ENCODE measurements around the gene RGS2.
A peak's percentile ranks its signal among the peaks of the same experiment; 100 is the strongest.

RGS2 gene

DNA sequence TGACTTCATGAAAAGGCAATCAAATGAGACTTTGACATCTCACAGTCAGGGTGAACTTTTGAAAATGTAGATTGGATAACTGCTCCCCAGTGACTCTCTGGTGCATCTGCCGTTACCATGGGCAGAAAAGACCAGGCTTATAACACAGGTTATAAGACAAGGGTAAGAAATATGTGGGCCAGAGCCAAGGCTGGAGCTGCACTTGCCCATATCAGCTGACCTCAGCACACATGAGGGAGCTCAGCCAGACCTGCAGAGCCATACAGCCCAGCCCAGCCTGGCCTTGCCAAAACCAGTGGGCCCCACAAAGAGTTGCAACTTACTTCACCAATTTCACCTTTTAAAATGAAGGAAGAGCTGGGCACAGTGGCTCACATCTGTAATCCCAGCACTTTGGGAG, 11.7 kb upstream of the RGS2 start:
- no peak for DNase-seq

DNA sequence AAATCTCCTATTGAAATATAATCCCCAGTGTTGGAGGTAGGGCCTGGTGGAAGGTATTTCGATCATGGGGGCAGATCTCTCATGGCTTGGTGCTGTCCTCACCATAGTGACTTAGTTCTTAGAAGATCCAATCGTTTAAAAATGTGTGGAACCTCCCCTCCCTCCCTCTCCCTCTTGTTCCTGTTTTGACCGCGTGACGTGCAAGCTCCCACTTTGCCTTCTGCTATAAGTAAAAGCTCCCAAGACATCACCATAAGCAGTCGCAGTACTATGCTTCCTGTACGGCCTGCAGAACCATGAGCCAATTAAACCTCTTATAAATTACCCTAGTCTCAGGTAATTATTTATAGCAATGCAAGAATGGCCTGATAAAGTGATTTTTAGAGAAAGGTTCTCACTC, 10.9 kb upstream of the RGS2 start:
- DNase-seq: no peak

DNA sequence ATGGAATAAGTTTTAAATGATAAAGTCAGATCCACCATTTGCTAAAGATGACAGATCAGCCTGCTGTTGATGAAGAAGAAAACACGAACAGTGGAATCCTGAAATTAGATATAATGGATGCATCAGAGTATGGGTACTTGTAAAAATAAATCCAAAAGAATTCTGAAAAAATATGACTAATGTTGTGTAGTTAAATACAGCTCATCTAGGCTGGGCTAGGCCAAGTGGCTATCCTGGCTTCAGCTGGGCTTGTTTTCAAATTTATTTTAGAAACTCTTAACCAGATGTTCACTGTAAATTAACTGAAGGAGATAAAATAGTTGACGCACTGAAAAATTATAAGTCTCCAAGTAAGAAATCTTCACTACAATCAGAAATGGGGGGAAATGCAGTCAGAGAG, 7.4 kb upstream of the RGS2 start:
- no peak for DNase-seq

DNA sequence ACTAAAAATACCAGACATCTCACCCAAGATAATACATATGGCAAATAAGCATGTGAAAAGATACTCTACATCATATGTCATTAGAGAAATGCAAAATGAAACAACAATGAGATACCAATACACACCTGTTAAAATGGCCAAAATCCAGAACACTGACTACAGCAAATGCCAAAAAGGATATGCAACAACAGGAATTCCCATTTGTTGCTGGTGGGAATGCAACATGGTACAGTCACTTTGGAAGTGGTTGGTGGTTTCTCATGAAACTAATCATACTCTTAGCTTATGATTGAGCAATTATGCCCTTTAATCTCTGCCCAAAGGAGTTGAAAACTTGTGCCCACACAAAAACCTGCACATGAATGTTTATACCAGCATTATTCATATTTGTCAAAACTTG, 6.4 kb upstream of the RGS2 start:
- DNase-seq: no peak

DNA sequence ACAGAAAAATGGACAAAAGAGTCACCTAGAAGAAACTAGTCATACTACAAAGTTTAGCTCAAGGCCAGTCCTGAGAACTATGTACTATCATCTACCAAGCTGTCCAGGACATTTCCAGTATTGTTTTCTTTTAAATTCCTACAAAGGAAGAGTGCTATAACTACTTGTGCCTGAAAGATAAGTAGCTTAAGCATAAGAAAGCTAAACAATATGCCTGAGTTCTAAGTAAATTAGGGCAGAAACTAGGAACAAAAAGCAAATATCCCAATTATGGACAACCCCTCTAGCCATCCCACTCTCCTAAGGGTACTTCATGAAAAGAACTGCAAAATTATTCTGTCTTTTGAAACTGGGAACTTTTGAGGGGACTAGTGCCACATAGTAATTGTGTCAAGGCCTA, 5.3 kb upstream of the RGS2 start:
- no peak for DNase-seq

DNA sequence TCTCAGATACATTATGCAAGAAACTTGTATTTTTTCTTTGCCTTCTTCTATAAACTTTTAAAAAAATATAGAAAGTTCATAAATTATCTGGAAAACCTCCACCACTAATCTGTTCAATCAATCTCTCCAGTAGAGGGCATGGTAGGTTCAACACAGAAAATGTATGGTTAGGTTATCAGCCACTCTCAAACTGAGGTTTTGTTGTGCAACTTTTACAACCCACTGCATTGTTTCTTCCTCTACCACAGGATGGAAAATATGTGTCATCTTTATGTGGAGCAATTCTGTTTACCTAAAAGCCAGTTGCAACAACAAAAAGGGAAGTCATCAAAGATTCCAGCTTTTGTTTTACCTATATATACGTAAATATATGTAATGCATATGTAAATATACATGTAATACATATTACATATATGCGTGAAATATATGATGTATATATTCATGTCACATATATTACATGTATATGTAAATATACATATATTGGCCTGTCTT, 3.0 kb upstream of the RGS2 start:
- peak; percentile 78 for DNase-seq

DNA sequence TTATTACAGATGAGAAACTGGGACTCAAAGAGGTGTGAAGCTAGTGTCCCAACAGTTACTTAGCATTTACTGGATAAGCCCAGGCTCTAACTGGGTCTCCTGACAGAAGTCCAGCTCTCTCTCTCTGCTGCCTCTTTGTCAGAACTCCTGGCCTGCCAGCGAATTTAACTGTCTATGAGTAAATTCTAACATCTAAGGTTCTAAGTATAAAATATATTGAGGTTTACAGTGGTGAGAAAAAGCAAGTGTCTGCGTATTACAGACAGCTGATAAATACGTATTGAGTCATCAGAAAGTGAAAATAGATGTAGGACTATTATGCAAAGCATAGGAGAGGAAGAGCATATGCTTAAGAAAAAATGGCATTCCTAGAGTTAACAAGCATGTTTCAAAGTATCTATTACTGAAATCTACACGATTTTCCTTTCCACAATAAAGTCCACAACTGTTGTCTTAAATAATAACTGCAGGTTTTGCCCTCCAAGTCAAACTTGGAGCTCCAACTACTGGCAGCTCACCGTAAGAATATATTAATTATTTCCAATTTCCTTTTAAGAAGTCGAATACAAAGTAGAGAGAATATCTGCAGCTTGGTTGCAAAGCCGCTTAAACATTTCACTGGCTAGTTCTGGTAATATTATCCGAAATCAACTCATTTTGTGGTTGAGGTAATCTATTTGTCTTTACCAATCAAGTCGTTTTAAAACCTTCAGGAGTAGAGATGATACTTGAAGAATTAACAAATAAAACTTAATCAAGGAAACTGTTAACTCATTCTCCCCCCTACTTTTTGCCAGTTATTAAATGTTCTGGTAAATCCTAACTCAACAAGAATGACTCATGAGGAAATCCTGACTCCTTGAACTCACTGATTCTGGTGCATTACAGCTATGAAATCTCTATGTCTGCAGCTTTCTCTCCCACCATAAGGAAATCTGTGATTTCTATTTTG, 1.4 kb upstream of the RGS2 start:
- peak; percentile 20 for DNase-seq

DNA sequence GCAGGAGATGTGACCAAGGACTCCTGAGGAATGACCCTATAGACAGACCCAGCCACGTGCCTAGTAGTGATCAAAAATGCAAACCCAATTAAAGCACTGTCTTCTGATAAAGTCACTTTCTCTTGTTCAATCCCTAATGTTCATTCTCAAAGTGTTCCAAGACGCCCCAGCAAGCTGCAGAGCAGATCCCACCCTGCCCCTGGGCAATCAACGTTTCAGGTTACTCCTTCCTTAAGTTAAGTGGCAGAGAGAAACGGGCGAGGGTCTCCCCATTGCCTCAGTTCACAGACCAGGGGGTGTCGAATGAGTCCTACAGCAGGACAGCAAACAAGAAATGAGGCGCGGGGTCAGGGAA, 699 bp upstream of the RGS2 start:
- DNase-seq: peak; percentile 68

DNA sequence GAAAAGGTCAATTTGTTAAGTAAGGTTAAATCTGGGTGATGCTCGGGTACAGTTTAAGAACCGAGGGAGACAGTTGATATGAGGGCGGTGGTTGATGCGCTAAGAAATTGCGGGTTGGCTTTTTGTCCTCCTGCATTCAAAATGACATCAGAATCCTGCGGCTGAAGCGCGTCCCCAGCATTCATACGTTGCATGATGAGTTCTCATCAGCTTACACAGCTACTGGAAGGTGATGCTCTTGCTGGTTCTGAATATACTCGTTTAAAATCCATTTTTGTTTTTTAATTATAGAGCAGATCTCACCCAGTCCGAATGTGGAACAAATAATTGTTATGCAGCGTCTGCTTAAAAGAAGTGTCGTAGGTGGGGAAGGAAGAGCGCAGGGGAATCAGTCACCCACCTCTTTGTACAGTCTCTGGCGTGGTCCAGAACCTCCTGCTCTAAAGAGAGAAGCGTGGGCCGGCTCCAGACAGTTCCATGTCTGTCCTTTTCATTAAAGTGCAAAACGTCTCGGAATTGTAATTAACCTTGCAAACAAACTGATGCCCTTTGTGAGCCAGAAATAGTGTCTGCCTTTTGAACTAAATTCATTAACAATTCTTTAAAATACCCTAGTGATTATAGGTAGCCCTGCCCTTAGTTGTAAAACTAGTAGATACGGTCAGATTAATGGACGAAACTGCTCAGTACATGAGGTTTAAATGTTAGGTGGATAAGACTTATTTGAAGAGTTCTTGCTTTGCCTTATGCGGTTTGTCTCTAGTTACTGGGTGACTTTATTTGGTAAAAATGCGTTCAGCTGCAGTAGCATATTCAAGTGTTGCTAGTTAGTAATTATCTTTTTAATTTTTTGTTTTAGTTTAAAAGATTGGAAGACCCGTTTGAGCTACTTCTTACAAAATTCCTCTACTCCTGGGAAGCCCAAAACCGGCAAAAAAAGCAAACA, 741 bp downstream of the RGS2 start:
- peak; percentile 76 for DNase-seq

DNA sequence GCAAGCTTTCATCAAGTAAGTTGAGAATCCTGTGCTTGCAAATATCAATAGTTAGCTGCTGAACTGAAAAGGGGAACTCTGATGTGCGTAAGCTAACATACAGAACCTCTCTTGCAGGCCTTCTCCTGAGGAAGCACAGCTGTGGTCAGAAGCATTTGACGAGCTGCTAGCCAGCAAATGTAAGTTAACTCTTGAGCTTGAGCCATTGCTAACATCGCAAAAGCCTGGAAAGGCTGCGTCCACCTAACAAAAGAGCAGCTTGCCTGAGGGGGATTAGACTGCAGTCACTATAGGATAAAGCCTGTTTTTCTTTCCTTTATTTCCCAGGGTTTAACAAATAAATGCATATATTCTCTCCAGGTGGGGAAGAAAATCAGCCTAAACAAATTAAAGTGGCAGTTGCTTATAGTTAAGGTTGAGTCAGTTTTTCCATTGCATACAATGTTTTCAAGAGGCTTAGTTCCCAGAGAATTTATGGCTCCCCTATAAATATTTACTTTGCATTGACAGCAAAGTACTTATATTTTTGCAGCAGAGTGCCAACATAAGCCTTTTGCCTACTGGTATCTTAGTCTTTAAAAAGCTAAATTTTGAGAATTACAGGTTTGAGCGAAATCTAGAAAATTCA, 1.5 kb downstream of the RGS2 start:
- peak; percentile 66 for DNase-seq

DNA sequence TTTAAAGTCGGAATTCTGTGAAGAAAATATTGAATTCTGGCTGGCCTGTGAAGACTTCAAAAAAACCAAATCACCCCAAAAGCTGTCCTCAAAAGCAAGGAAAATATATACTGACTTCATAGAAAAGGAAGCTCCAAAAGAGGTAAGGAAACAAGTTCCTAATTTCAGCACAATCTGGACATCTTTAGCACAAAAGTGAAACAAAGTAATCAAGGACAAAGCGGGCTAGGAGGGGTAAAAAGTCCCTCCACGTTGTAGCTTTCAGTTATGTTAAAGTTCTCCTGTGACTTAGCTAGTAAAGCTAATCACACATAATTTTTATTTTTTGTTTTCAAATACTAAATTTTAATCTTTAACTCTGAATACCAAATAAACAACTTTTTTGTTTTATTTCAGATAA, 2.2 kb downstream of the RGS2 start:
- DNase-seq: no peak

DNA sequence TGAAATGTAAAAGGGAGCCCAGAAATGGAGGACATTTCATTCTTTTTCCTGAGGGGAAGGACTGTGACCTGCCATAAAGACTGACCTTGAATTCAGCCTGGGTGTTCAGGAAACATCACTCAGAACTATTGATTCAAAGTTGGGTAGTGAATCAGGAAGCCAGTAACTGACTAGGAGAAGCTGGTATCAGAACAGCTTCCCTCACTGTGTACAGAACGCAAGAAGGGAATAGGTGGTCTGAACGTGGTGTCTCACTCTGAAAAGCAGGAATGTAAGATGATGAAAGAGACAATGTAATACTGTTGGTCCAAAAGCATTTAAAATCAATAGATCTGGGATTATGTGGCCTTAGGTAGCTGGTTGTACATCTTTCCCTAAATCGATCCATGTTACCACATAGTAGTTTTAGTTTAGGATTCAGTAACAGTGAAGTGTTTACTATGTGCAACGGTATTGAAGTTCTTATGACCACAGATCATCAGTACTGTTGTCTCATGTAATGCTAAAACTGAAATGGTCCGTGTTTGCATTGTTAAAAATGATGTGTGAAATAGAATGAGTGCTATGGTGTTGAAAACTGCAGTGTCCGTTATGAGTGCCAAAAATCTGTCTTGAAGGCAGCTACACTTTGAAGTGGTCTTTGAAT, 2.9 kb downstream of the RGS2 start:
- DNase-seq: no peak

DNA sequence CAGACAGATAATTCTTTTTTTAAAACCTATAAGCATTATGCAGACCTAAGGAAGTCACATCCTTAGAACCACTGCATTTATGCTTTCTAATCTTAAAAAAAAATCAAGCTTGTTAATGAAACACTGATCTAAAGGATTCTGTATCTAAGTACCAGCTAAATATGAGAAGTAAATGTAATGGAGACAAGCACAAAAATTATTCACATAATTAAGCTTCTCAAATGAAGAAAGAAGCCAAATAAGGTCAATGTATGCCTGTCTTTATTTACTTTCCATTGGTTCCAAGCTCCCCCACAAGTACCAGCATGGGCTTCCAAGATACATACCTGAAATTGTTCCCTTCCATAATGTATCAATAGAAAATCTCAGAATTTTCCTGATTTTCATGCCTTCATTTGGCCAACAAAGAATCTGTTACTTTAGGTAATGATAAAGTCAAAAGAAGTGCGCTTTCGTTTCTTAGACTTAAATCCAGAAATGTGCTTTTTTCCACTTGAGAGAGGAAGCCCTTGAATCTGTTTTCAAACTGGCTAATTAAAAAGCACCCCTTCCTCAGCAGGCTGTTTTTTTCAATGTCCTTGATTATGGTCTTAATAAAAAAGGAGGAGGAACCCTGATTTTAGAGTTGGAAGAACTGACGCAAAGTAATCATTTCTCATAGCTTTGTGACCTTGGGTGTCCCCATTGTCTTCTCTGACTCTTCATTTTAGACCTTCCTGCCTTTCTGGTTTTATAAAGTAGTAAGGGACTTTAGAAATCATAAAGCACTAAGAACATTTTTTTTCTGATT, 3.8 kb downstream of the RGS2 start:
- no peak for DNase-seq

DNA sequence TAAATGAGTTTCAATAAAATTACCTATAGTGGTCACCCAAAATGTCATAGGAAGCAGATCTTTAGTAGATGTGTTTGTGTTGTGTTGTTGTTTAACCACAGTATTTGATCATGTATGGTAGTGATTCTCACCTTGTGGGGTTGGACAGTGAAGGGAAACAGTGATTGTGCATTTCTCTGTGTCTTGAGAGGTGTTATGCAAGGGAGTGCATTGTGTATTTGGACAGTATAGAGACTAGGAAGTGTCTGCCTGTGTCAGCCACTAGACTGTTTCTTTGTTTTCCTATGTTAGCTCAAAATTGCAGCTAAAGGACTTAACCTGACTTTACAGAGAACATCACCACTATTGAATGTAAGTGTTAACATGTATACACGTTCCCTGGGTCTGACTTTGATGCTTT, 6.0 kb downstream of the RGS2 start:
- DNase-seq: no peak

DNA sequence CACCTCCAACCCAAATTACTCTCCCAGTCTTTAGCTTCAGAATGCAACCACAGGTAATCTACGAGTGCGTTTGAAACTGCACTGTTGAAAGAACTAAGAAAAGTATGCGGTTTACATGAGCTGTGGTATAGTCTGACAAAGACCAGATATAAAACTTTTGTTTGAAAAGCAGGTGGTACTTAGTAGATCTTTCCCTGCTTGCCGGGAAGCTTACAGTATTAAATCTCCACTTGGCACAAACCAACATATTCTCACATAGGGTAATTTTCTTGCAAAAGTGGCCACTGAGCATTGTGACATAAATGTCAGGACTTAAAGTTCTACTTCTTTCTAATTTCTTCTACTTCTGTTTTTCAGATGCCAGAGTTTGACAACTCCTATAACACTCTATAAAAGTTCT, 8.4 kb downstream of the RGS2 start:
- DNase-seq: no peak

DNA sequence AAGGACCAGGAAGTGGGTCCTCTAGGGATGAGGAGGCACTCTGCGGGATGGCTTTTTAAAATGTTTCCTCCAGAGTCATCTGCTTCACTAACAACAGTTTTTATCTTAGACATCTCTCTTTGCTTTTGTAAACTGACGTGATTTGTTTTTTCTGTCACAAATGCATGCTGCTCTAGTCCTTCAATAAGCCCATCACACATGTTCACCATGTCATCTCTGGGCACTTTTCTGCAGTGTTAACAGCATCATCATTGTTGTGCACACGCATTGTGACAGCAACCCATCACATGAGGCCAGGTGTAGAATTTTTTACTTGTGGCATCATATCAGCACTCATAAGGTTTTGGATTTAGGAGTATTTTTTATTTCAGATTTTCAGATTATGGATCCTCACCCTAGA, 12.5 kb downstream of the RGS2 start:
- no peak for DNase-seq

DNA sequence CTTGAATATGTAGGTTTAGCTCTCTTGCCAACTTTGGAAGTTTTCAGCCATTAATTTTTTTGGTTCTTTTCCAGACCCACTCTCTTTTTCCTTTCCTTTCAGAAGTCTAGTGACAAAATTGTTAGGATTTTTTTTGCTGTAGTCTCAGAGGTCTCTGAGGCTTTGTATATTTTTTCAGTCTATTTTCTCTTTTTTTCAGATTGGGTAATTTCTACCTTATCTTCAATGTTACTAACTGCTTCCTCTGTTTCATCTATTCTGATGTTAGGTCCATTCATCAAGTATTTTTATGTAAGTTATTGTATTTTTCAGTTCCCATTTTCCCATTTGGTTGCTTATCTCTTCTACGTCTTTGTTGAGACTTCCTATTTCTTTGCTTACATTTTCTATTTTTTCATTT, 15.7 kb downstream of the RGS2 start:
- DNase-seq: no peak

DNA sequence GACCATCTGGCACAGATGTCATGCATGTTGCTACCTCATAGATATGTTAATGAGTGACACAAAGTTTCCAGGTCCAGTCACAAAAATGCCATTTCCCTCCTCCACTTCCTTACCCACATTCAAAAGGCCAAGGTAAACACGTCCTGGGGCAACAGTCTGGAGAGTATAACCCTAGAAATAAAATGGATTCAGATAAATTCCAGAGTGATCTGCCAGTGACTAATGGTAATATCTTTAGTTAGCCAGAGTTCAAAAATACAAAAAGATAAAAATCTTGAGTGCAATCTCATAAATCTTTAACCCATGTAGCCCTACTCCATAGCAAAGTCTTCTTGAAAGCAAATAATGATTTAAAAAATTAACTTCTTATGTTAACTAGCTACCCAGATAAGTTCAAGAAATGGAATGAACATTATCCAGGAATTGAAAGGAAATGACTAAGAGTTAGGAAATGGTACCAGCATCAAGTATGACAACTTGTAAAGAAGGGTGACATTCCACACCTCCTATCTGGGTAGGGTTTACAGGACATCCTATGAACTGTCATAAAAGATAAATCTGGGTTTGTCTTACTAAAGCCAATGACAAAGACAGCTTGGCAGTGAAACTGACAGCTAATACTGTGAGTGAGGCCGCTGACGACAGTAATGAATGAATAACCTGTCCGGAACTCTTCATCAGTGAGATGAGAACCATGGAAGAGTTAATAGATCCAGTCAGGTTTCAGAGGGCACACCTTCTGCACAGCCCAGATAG, 18.1 kb downstream of the RGS2 start:
- DNase-seq: no peak

DNA sequence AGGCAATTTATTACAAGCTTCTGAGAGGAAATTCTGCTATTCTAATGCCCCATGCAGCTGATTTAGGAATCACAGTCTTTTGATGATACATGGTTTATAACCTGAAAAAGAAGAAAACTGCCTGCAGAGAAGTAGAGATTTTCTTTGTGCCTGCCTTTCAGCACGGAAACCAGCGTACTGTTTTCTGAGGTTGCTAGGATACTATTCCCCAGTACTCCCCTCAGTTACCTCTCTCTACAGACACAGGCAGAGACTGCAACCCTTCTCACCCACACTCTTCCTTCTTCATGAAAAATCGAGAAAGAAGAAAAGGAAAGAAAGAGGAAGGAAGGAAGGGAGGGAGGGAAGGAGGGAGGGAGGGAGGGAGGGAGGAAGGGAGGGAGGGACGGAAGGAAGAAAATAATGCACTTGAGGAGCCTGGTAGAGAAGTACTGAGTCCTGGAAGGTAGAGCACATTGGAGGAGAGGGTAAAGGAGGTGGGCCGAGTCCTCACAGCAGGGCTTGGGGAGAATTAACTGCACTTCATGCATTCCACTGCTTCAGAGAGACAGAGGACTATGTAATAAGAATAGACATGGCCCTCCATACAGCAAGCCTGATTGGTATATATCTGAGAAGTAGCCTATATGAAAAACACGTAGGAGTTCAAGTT, 21.9 kb downstream of the RGS2 start:
- DNase-seq: no peak

DNA sequence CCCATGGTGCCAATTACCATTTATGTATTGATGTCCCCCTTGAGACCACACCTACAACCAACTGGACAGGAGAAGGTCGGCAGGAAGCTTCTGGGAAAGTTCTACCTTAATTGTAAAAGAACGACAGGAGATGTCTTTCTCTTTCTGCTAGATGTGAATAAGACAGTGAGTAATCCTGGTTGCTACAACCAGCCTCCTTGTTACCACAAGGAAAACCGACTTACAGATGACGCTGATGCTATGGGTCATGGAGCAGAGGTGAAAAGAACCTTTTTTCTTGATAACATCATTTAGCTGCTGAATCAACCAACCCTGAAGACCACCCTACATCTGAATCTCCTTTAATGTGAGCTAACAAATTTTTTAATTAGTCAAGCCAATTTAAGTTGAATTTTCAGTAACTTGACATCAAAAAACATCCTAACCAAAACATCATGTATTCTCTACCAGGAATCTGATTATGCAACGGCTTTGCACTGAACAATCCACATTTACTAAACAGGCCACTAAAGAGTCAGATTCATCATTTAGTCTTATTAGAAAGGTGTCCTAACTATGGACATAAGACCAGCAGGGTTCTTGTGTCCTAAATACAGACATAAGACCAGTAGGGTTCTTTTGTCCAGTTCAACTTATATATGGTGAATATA, 23.0 kb downstream of the RGS2 start:
- no peak for DNase-seq
